HL-60 (cell line): ENCODE results near the gene TRIM43.
"Not testable (repeated sequence)": the region's sequence is repeated elsewhere in the genome, so short reads cannot be mapped to it uniquely, and the experiment has no call there.

Source experiments
- DNase-seq, 2 experiments: peaks; one replicate each; pipeline ENCODE4 v3.0.0-alpha.2; 2010 to 2020; ENCODE audit warnings: low read depth in 1 of 2, low spot score in 1 of 2
- H3K27ac ChIP-seq: fragments of 250-450 bp; sonication (Bioruptor Pico); replicated peaks from 2 replicates; pipeline ENCODE4 v1.5.1; 2020; ENCODE audit warnings: mild to moderate bottlenecking, moderate library complexity
- H3K27me3 ChIP-seq: fragments of 250-450 bp; sonication (Bioruptor Pico); 2 replicates; pipeline ENCODE4 v1.5.1; 2021; ENCODE audit warnings: mild to moderate bottlenecking, moderate library complexity; ENCODE audit not compliant: insufficient read depth, poor library complexity, severe bottlenecking
- H3K4me3 ChIP-seq: replicated peaks from 2 replicates; pipeline ENCODE4 v1.5.1; 2011; ENCODE audit warnings: mild to moderate bottlenecking, control low read depth, low read length; ENCODE audit not compliant: insufficient read depth
- GABPA ChIP-seq: IDR thresholded peaks from 2 replicates; pipeline ENCODE4 v1.6.1; 2012; ENCODE audit warnings: low read depth
- POLR2AphosphoS5 ChIP-seq: IDR thresholded peaks from 2 replicates; pipeline ENCODE4 v1.6.1; 2012; ENCODE audit warnings: low read depth
- SPI1 ChIP-seq: IDR thresholded peaks from 2 replicates; pipeline ENCODE4 v1.6.1; 2012; ENCODE audit warnings: low read depth, mild to moderate bottlenecking, borderline replicate concordance
- TF ChIP-seq, protein P1 (sequence below): IDR thresholded peaks from 2 replicates; pipeline ENCODE4 v1.6.1; 2012; ENCODE audit warnings: low read depth; ENCODE audit not compliant: insufficient replicate concordance
- TF ChIP-seq, protein P2 (sequence below): IDR thresholded peaks from one replicate; pipeline ENCODE4 v1.5.1; 2011; ENCODE audit warnings: low read length, control low read depth, inconsistent platforms; ENCODE audit not compliant: insufficient read depth

TRIM43 gene

DNA sequence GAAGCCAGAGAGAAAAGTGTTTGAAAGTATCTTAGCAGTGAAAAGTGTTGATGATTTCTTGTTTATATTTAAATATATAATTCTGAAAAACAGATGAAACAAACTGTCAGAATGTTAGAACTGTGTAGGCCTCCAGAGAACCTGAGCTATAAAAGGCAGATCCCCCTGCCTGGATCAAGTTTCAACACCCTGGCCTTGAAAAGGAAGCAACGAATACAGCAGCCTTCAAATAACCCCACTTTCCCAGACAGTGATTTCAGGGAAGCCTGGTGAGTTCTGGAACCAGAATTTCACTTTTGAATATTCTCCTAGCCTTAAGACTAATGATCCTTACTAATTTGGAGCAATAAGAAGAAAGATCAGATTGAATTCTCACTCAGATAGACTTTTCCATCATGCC lies 13.3 kb upstream of the TRIM43 start:
- TF ChIP-seq SPI1 (no peak), POLR2AphosphoS5 (no peak), GABPA (no peak)
- TF ChIP-seq, protein P1, sequence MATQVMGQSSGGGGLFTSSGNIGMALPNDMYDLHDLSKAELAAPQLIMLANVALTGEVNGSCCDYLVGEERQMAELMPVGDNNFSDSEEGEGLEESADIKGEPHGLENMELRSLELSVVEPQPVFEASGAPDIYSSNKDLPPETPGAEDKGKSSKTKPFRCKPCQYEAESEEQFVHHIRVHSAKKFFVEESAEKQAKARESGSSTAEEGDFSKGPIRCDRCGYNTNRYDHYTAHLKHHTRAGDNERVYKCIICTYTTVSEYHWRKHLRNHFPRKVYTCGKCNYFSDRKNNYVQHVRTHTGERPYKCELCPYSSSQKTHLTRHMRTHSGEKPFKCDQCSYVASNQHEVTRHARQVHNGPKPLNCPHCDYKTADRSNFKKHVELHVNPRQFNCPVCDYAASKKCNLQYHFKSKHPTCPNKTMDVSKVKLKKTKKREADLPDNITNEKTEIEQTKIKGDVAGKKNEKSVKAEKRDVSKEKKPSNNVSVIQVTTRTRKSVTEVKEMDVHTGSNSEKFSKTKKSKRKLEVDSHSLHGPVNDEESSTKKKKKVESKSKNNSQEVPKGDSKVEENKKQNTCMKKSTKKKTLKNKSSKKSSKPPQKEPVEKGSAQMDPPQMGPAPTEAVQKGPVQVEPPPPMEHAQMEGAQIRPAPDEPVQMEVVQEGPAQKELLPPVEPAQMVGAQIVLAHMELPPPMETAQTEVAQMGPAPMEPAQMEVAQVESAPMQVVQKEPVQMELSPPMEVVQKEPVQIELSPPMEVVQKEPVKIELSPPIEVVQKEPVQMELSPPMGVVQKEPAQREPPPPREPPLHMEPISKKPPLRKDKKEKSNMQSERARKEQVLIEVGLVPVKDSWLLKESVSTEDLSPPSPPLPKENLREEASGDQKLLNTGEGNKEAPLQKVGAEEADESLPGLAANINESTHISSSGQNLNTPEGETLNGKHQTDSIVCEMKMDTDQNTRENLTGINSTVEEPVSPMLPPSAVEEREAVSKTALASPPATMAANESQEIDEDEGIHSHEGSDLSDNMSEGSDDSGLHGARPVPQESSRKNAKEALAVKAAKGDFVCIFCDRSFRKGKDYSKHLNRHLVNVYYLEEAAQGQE, result no peak
- TF ChIP-seq, protein P2, sequence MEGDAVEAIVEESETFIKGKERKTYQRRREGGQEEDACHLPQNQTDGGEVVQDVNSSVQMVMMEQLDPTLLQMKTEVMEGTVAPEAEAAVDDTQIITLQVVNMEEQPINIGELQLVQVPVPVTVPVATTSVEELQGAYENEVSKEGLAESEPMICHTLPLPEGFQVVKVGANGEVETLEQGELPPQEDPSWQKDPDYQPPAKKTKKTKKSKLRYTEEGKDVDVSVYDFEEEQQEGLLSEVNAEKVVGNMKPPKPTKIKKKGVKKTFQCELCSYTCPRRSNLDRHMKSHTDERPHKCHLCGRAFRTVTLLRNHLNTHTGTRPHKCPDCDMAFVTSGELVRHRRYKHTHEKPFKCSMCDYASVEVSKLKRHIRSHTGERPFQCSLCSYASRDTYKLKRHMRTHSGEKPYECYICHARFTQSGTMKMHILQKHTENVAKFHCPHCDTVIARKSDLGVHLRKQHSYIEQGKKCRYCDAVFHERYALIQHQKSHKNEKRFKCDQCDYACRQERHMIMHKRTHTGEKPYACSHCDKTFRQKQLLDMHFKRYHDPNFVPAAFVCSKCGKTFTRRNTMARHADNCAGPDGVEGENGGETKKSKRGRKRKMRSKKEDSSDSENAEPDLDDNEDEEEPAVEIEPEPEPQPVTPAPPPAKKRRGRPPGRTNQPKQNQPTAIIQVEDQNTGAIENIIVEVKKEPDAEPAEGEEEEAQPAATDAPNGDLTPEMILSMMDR, result no peak
- Histone ChIP-seq H3K4me3 (no peak overlapping the region), H3K27ac (no peak overlapping the region), H3K27me3 (peaks cover 8% of the 10 kb centered on the region)
- no peak for DNase-seq

DNA sequence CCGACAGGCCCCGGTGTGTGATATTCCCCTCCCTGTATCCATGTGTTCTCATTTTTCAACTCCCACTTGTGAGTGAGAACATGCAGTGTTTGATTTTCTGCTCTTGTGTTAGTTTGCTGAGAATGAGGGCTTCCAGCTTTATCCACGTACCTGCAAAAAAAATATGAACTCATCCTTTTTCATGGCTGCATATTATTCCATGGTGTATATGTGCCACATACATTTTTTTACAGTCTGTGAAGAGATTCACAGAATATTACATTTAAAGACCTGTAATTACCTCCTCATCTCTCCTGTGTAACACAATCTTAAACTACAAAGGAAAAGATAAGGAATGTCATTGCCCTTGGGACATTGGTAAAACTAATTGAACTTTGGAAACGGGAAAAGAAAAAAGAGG lies 8.3 kb upstream of the TRIM43 start:
- not testable (repeated sequence) for H3K4me3 ChIP-seq, H3K27ac ChIP-seq, DNase-seq, H3K27me3 ChIP-seq

DNA sequence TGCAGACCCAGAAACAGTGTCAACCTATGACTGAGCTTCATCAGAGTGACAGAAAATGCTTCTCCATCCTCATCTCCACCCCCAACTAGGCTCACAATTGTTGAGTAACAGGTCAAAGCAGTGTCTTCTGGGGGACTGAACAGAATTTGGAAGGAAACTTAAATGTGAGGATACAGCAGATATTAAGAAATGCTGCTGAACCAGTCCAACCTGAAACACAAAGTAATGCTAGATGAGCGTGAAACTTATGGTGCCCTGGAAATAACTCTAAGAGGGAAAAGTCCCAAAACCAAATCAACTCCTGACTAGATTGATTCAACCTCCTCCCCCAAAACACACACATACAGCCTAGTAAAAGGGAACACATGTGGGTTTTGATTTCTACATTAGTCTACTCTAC lies 7.5 kb upstream of the TRIM43 start:
- H3K4me3 ChIP-seq, H3K27me3 ChIP-seq, DNase-seq, H3K27ac ChIP-seq: not testable (repeated sequence)

DNA sequence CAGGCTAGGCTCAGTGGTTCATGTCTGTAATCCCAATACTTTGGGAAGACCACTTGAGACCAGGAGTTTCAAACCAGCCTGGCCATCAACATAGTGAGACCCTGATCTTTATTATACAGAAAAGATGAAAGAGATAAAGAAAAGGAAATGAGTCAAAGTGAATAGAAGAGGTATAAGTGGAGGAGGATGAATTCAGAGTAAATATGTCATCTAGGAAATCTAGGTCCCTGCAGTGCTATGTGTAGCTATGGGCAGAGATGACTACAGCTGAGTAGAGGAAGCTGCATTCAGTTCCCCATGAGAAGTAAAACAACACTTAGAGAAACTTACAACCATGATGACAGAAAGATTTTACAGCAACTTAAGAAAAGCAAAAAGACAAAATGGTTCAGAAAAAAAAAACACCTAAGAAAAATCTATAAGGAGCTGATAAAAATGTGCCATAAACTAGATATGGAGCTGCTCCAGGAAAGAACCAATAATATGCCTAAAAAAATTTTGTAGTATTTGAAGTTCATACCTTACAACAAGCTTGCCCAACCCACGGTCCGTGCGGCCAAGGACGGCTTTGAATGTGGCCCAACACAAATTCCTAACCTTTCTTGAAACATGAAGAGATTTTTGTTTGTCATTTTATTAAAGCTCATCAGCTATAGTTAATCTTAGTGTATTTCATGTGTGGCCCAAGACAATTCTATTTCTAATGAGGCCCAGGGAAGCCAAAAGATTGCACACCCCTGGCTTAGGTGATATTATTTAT lies 1.8 kb upstream of the TRIM43 start:
- not testable (repeated sequence) for H3K27me3 ChIP-seq, DNase-seq, H3K4me3 ChIP-seq, H3K27ac ChIP-seq

DNA sequence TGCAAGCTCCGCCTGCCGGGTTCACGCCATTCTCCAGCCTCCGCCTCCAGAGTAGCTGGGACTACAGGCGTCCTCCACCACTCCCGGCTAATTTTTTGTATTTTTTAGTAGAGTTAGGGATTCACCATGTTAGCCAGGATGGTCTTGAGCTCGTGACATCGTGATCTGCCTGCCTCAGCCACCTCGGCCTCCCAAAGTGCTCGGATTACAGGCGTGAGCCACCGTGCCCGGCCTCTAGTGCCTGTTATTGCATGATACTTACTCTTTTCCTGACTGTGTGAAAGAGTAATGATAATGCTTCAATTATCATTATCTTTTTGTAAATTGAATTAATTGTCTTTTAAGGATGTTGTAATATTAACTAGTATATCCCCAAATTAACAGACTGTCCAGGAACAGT lies 1.2 kb downstream of the TRIM43 start:
- DNase-seq, H3K27ac ChIP-seq, H3K27me3 ChIP-seq, H3K4me3 ChIP-seq: not testable (repeated sequence)

DNA sequence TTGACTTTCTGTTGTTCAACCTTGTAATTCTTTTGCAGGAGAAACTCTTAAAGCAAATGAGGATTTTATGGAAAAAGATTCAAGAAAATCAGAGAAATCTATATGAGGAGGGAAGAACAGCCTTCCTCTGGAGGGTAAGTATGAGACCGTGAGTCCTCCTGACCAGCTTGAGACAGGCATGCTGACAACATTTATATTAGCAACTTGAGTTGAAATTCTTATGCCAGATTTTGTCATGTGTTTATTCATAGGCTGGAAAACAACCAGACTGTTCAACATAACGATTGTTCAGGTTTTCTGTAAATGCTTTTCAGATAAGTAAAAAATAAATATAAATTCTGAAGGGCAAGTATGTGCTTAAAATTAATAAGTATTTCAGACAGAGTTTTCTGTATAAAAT lies 3.2 kb downstream of the TRIM43 start:
- not testable (repeated sequence) for H3K27me3 ChIP-seq, H3K27ac ChIP-seq, H3K4me3 ChIP-seq, DNase-seq

DNA sequence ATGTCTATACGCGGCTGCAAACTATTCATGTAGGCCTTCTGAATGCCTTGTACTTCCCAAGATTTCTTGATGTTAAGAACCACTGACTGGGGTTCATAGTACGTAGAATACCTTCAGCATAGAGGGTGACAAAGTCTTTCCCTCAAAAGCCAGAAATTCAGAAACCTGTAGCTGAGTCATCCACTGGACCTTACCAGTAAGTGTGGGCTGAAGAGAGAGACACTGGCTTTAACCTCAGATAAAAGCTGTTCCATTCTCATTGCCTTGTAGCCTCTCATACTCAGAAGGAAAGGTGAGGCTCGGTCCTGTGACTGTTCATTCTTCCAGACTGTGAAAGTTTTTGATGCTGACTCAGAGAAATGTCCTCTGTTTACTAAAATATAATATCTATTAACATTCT lies 9.5 kb downstream of the TRIM43 start:
- H3K4me3 ChIP-seq, H3K27me3 ChIP-seq, DNase-seq, H3K27ac ChIP-seq: not testable (repeated sequence)

DNA sequence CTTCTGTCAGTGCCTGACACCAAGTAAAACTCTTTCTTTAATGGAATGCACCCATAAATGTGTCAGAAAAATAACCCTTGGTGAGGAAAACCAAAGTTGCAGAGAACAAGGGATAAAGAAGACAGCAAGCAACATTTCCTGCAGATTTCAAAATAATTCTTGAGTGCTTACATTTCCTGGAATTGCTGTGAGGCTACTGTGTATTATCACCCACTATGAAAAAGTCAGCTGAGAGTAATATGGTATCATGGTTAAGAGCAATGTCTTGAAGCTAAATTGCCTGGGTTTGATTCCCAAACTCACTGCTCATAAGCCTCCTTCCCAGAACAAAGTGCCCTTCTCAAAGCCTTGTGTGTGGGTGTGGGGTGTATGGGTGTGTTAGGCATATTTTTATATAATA lies 10.3 kb downstream of the TRIM43 start:
- H3K4me3 ChIP-seq, DNase-seq: not testable (repeated sequence)

DNA sequence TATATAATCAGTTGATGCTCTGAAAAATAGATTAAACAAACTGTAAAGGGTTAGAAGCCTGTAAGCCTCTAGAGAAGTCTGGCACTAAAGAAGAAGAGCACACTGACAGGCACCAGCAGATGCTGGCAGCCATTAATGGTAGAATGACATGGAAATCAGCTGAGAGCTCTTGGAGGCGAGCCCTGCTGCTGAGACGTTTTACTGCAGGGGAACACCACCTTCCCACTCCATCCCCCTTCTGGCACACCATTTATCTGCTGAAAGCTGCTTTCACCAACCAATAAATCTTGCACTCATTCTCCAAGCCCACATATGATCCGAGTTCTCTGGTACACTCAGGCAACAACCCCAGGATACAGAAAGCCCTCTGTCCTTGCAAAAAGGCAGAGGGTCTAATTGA lies 16.6 kb downstream of the TRIM43 start:
- DNase-seq, H3K4me3 ChIP-seq, H3K27me3 ChIP-seq, H3K27ac ChIP-seq: not testable (repeated sequence)

More for the DNA sequence above, 10.3 kb downstream of the TRIM43 start:
- H3K27me3 ChIP-seq, H3K27ac ChIP-seq: not testable (repeated sequence)

DNA sequence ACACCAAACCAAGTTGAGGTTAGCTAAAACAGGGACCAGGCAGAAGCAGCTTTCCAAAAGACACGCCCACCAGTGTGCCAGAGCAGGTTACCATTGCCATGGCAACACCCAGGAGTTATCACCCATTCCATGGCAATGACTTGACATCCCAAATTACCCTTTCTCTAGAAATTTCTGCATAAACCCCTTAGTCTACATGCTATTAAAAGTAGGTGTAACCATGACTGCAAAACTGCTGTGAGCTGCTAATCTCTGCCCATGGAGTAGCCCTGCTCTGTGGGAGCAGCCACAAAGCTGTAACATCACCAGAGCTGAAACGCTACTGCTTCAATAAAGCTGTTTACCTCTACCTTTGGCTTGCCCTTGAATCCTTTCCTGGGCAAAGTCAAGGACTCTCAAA lies 18.0 kb downstream of the TRIM43 start:
- DNase-seq, H3K27ac ChIP-seq, H3K27me3 ChIP-seq, H3K4me3 ChIP-seq: not testable (repeated sequence)

DNA sequence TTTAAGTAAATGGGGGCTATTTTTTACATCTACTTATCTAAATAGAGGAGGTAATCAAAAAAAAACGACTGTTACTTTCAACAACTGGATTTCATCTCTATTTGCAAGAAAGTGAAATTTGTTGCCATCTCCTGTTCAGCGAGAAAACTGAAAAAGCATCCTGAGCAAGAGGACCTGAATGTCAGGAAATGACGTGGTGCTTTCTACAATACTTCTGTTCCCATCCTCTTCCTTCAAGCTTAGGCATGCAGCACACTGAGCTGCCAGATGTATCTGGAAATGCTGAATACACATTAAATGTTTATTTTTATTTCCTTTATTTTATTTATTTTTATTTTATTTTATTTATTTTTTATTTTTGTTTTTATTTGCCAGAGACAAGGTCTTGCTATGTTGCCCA lies 21.2 kb downstream of the TRIM43 start:
- H3K4me3 ChIP-seq, DNase-seq, H3K27me3 ChIP-seq, H3K27ac ChIP-seq: not testable (repeated sequence)

DNA sequence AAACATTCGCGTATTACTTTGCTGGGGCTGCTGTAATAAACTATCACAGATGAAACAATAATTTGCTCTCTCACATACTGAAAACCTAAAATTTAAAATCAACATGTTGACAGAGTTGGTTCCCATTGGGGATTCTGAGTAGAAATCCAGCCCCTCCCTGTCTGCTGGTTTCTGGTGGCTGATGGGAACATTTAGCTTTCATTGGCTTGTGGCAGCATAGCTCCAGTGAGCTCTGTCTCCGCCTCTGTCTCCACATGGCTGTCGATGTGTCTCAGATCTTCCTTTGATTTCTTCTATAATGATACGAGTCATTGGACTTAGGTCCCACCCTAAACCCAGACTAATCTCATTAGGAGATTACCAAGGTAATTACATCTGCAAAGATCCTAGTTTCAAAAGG lies 30.9 kb downstream of the TRIM43 start:
- not testable (repeated sequence) for H3K4me3 ChIP-seq, H3K27me3 ChIP-seq, H3K27ac ChIP-seq, DNase-seq
